Measurements from ENCODE around the gene LMO1. TPM values are rescaled to one million over a fixed set of nuclear protein-coding genes. Genes with fewer than 3 reads are reported as not detected.

LMO1 gene
- 0.07 TPM in 1 of 2 replicates, not detected in the other for total RNA-seq

GRCh38 chr11:8263769-8264410 lies at the start of gene LMO1:
LMO1 (minus strand) TSS chr11:8263878; CDS start chr11:8263362, 516 bp downstream.

Other genes starting within 250 kb of the LMO1 start
- gene TUB, start 182.7 kb downstream of the LMO1 start, total RNA-seq: under 0.01 and 0.57 TPM in 2 replicates
- 0.68 and 1.9 TPM in 2 replicates for gene RIC3, start 94.9 kb downstream of the LMO1 start, total RNA-seq